Transverse colon (tissue), 3 donors: Measurements from ENCODE around the gene KCNA2.

Source experiments
- POLR2A ChIP-seq: fragments of 450-650 bp; IDR thresholded peaks from one replicate; pipeline ENCODE4 v1.6.1; 2016; ENCODE audit warnings: antibody characterized with exemption, mild to moderate bottlenecking, moderate library complexity
- TF ChIP-seq, protein P1 (sequence below), 5 experiments: fragments of 200-600 bp in 3 of 5; fragments of 450-650 bp in 2 of 5; sonication (generic) in 3 of 5; IDR thresholded peaks; 1 replicate in 2 of 5; 2 replicates in 3 of 5; pipeline ENCODE4 v1.5.1; 2016 to 2017; ENCODE audit warnings: antibody characterized with exemption in 5 of 5, inconsistent platforms in 3 of 5, mild to moderate bottlenecking in 2 of 5, moderate library complexity in 1 of 5

- TF ChIP-seq, protein P1, sequence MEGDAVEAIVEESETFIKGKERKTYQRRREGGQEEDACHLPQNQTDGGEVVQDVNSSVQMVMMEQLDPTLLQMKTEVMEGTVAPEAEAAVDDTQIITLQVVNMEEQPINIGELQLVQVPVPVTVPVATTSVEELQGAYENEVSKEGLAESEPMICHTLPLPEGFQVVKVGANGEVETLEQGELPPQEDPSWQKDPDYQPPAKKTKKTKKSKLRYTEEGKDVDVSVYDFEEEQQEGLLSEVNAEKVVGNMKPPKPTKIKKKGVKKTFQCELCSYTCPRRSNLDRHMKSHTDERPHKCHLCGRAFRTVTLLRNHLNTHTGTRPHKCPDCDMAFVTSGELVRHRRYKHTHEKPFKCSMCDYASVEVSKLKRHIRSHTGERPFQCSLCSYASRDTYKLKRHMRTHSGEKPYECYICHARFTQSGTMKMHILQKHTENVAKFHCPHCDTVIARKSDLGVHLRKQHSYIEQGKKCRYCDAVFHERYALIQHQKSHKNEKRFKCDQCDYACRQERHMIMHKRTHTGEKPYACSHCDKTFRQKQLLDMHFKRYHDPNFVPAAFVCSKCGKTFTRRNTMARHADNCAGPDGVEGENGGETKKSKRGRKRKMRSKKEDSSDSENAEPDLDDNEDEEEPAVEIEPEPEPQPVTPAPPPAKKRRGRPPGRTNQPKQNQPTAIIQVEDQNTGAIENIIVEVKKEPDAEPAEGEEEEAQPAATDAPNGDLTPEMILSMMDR (IDR thresholded peaks at IDR 0.05), result no peak
- TF ChIP-seq POLR2A, result no peak
Observed at GRCh38 chr1:110597966-110598365, 8.2 kb downstream of the KCNA2 start.
